ENCODE data around the gene POC1A.

POC1A gene

GRCh38 chr3:52076896-52077780, 77.1 kb downstream of the POC1A start:
- TF ChIP-seq, protein P1, sequence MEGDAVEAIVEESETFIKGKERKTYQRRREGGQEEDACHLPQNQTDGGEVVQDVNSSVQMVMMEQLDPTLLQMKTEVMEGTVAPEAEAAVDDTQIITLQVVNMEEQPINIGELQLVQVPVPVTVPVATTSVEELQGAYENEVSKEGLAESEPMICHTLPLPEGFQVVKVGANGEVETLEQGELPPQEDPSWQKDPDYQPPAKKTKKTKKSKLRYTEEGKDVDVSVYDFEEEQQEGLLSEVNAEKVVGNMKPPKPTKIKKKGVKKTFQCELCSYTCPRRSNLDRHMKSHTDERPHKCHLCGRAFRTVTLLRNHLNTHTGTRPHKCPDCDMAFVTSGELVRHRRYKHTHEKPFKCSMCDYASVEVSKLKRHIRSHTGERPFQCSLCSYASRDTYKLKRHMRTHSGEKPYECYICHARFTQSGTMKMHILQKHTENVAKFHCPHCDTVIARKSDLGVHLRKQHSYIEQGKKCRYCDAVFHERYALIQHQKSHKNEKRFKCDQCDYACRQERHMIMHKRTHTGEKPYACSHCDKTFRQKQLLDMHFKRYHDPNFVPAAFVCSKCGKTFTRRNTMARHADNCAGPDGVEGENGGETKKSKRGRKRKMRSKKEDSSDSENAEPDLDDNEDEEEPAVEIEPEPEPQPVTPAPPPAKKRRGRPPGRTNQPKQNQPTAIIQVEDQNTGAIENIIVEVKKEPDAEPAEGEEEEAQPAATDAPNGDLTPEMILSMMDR (IDR thresholded peaks at IDR 0.05): no peak

DNA sequence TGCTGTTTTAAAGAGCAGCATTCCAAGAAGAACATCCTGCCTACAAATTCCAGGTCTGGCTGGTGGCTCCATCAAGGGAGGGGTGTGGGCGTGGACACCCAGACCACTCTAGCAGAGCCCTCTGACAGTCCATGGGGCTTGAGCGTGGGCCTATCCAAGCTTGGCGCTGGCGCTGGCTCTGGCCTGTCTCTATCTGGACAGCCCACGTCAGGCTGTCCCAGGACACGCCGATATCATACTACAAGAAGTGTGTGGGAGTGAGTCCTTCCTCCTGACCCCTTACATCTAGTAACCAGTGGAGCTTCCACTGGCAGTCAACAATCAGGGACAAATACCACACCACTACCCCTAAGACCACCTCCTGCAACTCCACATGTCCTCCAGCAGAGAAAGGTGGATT, 80.7 kb downstream of the POC1A start:
- TF ChIP-seq, protein P1 (IDR thresholded peaks at IDR 0.05): no peak

- TF ChIP-seq, protein P1 (IDR thresholded peaks at IDR 0.05): no peak
These were observed 81.8 kb downstream of the POC1A start for GRCh38 chr3:52072471-52072870.

DNA sequence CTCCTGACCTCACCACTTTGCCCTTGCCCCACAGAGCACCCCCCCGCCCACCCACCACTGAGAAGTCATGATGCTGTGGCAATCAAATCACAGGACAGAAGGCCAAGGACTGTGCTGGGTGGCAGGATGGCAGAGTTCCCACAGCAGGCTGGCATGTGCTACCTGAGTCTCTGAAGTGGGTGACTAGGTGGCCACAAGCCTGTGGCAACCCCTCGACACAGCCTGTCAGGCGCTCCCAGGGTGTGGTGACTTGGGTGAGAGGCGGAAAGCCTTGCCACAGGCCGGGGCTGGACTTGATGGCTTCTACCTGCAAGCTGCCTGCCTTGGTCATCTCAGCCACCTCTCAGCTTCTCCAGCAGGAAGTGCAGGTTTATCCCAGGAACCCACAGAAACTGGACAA, 82.2 kb downstream of the POC1A start:
- TF ChIP-seq, protein P1 (IDR thresholded peaks at IDR 0.05): no peak

DNA sequence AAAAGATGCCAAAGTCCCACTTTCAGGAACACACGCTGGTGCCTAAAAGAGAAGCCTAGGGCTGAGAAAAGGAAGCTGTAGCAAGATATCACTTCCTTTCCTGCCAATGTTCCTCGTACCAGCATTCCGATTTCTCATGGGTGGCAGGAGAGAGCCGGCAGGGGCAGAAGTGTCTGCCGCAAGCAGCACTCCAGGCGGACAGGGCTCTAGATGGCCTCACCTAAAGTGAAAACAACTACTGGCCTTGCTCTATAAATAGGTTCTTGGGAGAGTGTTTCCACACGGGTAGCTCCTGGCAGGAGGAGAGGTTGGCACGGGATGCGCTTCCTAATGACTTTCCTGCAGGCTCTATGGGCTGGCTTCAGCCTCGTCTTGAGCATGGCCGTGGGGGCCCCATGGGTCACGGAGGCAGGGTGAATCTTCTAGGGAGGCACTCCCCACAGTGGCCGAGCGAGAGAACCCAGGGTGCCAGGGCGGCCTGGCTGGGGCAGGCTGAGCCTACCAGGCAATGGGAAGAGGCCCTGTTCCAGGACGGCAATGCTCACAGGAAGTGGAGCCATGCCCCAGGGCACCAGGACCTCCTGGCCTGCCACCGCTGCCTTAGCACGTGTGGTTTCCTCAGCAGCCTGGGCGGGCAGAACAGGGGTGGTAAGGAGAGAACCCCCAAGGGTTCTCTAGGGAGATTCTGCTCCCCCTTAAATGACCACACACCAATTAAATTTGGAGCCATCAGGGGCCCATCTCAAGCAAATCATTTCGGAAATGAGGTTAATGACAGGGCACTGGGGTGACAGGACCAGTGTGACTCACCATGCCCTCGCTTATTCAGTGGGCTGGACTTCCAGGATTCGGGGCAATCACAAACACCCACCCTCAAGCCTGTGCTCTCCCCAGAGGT, 83.2 kb downstream of the POC1A start:
- TF ChIP-seq, protein P1 (IDR thresholded peaks at IDR 0.05): no peak

- TF ChIP-seq, protein P1 (IDR thresholded peaks at IDR 0.05): no peak
These were observed 84.4 kb downstream of the POC1A start for GRCh38 chr3:52069855-52070254.

GRCh38 chr3:52069135-52069534, 85.1 kb downstream of the POC1A start:
- TF ChIP-seq, protein P1 (IDR thresholded peaks at IDR 0.05): no peak

All from LNCAP (cell line).